Hypothalamus (tissue), 51 donors: ENCODE measurements around the gene MYL7.
A peak's percentile ranks its signal among the peaks of the same experiment; 100 is the strongest.
"Not testable (repeated sequence)": the region's sequence is repeated elsewhere in the genome, so short reads cannot be mapped to it uniquely, and the experiment has no call there.

Source experiments
- DNase-seq, 51 donors: peaks; one replicate each; lab custom pipeline; 2025; lab: John Stamatoyannopoulos, UW

The MYL7 gene

DNA sequence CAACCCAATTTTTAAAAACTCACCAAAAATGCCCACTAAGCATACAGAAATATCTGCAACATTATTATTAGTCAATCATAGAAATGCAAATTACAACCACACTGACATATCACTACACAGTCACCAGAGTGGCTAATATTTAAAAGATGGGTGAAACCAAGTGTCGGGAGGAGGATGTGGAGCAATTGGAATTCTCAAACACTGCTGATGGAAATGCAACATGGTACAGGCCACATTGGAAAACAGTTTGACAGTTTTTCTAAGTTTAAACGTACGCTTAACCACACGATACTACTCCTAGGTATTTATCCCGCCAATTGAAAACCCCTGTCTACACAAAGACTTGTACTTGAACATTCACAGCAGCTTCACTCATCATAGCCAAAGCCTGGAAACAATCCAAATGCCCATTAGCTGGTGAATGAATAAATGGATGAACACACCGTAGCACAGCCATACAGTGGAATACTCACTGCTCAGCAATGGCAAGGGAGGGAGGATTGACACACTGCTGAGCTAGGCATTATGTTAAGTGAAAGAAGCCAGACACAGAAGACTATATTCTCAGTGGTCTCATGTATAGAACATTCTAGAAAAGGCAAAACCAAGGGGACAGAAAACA is 31.8 kb upstream of the MYL7 start:
- DNase-seq, result no peak

GRCh38 chr7:44172352-44172751 is 31.2 kb upstream of the MYL7 start:
- DNase-seq, result no peak

- not testable (repeated sequence) for DNase-seq
Measured at GRCh38 chr7:44171901-44172300, 30.8 kb upstream of the MYL7 start.

DNA sequence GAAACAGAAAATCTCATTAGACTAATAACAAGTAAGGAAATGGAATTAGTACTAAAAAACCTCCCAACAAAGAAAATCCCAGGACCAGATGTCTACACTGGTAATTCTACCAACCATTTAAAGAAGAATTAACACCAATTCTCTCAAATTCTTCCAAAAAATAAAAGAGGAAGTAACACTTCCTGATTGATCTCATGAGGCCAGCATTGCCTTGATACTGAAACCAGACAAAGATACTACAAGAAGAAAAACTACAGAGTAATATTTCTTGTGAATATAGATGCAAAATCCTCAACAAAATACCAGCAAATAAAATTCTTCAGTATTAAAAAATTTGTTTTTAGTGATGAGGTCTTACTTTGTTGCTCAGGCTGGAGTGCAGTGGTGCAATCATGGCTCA is 26.8 kb upstream of the MYL7 start:
- DNase-seq, result no peak

- DNase-seq, result no peak
Measured at GRCh38 chr7:44163591-44163990, 22.5 kb upstream of the MYL7 start.

DNA sequence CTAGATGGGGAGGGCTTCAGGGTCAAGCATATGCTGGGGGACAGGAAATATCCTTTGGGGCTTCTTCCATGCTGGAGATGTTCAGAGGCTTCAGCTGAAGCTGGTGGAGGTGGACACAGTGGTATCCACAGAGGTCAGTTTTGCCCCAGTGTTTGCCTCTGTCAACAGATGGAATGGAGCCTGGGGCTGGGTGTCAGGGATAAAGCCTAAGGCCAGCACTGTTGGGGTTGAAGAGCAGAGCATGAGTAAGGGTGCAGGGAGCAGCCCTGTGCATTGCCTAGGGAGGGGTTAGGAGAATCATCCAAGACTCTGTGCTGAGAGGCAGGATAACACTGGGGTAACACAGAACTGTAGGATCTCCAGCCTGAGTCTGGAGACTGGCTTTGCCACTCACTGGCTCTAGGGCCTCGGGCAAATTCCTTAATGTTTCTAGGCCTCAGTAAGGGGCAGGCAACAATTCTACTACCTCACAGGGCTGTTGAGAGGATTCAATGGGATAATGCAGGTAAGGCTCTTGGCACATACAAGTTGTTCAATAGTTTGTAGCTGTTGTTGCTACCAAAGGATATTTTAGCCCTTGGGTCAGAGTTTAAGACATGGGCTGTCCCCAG is 21.8 kb upstream of the MYL7 start:
- DNase-seq, result no peak

- no peak for DNase-seq
Measured at GRCh38 chr7:44162179-44162578, 21.0 kb upstream of the MYL7 start.

GRCh38 chr7:44161371-44161770 is 20.2 kb upstream of the MYL7 start:
- no peak for DNase-seq

DNA sequence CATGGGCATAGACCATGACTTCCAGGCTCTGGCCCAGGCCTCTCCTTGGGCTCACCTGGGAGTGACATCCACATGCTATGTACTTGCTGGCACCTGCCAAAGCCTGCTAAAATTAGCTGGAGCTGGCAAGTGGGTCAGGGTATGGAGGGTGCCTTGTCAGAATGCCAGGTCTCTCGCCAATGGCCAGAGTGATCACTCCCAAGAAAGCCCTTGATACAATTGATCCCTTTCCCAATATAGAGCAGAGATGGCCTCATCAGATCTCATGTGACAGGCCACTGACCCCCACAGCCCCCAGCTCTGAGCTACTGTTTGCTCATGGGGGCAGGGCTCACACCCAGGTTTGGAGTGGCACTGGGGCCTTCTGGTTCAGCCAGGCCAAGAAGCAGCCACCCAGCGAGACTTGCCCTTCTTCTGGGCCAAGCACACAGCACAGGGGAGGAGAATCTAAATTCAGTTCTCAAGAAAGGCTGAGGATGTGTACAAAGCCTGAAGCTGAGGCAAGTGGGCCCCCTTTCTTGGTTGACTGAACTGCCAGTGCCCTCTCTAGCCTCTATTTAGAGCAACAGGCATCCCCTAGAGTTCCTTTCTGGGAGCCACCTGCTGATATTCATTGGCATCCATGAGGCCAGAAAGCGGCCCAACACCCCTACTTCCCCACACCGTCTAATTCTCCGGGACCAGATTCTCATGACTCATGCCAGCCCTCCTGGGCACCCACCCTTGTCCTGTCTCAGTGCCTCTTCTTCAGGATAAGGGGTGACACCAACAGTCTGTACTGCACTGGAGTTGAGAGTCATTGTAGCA is 18.9 kb upstream of the MYL7 start:
- no peak for DNase-seq

- peak in 25 of 51 donors; percentile 12 to 68 (median 43) for DNase-seq
Measured at GRCh38 chr7:44158873-44159631, 17.9 kb upstream of the MYL7 start.

DNA sequence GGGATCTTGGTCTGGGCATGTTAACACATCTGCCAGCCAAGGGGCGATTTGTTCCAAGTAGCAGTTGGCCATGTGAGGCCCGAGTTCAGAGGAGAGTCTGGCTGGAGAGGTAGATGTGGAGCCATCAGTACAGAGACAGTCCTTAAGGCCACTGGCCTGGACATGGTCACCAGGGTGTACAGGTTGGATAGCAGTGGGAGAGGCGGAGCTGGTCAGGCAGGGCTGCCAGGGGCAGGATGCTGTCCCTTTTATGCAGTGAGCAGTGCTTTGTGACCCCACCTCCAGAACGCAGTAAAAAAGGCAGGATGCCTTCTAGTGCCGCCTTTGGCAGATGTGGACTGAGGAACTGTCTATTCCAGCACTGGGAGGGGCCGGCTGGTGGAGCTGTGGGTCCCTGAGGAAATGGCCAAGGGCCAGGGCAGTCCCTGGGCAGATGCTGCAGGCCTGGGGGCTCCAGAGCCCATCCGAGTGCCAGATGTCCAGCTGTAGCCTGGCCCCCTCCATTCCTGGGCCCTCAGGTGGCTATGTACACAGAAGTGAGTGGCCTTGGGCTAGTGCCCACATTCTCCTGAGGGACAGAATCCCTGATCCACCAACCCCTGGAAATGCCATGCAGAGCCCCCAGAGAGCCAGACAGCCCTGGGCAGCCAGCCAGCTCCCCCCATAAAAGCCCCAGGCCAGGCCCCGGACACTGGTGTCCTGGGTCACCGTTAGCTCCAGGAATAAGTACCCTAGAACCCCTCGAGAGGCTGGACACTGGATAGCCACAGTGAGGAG is 17.2 kb upstream of the MYL7 start:
- DNase-seq, result no peak

DNA sequence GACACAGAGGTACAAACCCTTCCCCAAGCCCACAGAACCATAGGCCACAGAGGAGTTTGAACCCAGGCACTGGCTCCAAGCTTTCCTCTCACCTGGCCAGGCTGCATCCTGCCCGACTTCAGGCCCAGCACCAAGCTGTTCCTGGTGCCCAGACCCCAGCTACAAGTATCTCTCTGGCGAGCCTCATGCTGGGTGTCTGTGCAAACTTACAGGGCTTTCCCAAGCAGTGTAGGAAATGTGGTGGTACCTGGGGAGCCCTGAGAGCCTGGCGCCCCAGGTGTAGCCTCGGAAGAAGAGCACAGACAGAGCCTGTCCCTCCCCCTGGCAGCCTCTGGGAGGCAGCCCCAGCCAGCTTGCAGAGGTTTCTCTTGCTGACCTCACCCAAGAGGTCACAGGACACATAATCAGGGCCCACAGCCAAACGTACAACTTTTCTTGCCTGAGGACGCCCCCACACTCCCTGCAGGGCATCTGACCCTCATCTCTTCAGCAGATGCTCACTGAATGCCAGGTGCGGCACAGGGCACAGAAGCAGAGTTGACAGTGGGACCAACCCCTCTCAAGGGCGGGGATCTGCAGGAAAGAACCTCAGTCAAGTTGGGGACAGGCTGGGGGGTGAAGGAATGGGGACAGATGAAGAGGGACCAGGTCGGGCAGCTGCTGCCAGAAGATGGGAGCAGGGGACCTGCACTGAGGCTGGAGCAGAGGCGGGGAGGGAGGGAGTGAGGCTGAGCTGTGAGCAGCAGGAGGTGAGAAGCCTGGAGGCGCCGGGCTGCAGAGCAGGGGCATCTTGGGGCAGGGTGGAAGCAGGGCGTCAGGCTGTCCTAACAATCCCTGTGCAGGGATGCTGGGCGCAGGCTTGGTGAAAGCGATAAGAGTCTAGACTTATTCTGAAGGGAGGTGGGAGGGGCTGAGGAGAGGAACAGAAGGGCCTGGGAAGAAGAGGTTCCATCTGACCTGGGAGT is 16.3 kb upstream of the MYL7 start:
- no peak for DNase-seq

DNA sequence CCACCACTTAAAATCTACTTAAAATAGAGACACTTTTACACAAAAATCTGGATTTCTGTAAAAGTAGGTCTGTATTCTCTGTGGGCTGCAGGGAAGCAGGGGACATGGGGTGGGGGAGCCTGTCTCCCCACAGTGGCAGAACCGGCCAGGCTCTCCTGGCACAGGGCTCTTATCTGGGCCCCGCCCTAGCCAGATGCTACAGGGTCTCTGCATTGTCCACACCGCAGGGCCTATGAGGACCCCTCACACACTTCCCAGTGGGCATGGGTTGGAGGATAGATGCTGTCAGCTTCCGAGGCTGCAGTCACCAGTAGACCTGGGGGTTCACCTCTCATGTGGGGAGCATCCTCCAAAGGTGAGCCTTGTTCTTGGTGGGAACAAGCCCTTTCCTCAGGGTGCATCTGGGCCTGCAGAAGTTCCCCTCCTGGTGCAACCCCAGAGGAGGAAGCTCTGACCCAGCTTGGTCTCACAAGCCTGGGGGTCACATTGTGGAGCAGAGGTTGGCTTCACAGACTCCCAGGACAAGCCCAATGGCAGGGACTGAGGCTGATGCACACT is 15.4 kb upstream of the MYL7 start:
- no peak for DNase-seq

- no peak for DNase-seq
Measured at GRCh38 chr7:44155191-44156185, 14.4 kb upstream of the MYL7 start.

GRCh38 chr7:44154703-44155102 is 13.6 kb upstream of the MYL7 start:
- DNase-seq, result no peak

GRCh38 chr7:44153948-44154335 is 12.8 kb upstream of the MYL7 start:
- DNase-seq, result no peak
